GM18868 (cell line): ENCODE measurements around the gene TXNDC17.
A peak's percentile ranks its signal among the peaks of the same experiment; 100 is the strongest.
"Not testable (repeated sequence)": the region's sequence is repeated elsewhere in the genome, so short reads cannot be mapped to it uniquely, and the experiment has no call there.

Experiments
- ATAC-seq: cut with Tn5 transposase; IDR thresholded peaks from one replicate; pipeline ENCODE4 v1.9.1; 2021; ENCODE audit warnings: mild to moderate bottlenecking, moderate library complexity; ENCODE audit not compliant: unreplicated experiment

TXNDC17 gene

DNA sequence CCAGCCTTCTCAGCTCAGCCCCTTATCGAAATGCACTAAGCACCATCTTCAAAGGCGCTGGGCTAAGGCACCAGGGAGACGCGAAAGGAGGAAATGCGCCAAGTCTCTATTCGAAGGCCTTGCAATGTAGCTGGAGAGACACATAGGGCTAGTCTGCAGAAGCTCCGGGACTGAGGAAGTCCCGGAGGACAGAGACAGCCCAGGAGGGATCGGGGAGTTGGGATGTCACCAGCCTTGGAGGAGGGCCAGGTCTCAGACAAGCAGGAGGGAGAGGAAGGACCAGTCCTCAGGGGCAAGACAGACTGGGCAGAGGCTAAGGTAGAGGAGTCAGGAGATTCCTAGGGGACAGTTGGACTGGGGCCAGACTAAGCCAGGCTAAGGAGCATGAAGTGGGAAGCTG, 19.2 kb downstream of the TXNDC17 start:
- no peak for ATAC-seq

DNA sequence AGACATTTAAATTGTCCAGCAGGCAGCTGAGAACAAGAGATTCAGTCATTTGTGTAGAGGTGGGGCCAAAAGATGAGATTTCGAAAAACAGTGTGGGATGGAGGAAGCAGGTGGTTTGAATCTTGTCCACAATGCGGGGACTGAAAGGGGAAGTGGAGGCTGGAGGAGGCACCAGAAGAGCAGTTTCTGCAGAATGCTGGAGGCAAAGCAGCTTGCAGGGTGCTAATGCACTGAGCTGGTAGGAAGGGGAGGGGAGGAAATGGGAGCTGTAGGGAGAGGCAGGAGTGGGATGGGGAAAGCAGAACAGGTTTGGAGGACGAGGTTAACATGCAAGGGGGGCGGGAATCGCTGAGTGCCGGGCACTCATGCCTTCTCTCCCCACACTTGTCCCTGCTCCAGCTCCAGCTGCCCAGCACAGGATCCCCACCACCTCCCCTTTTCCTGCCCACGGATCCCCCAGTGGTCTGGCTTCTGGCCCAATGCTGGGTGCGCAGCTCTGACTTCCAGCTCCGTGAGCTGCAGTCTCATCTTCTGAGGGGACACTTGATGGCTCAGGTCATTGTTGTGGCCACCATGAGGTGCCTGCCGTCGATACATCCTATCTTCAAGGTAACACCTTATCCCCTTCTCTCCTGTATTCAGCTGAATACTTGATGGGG, 20.1 kb downstream of the TXNDC17 start:
- peak; percentile 70 for ATAC-seq

DNA sequence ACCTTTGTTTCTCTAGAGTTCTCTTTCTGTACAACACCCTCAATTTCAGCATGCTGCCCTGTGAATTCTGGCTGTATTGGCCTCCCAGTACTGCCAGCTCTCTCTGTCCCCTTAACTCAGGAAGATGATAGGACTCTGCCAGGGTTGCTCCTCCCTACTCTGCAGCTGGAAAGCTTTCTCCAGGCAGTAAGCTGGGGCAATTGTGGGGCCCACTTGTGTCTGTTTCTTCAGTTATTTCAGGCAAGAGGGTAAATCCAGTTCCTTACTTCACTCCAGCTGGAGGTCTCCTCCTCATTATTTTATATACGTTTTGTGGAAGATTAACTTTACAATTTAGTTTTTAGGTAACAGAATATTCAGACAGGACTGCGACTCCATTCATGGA, 20.6 kb downstream of the TXNDC17 start:
- no peak for ATAC-seq

DNA sequence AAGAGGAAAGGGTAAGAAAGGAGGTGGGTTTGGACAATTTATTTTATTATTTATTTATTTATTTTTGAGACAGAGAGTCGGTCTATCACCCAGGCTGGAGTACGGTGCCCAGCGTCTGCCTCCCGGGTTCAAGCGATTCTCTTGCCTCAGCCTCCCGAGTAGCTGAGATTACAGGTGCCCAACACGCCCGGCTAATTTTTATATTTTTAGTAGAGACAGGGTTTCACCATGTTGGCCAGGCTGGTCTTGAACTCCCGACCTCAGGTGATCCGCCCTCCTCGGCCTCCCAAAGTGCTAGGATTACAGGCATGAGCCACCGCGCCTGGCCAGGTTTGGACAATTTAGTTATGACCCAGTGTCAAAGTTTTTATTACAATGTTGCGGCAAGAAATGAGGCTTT, 22.3 kb downstream of the TXNDC17 start:
- not testable (repeated sequence) for ATAC-seq

DNA sequence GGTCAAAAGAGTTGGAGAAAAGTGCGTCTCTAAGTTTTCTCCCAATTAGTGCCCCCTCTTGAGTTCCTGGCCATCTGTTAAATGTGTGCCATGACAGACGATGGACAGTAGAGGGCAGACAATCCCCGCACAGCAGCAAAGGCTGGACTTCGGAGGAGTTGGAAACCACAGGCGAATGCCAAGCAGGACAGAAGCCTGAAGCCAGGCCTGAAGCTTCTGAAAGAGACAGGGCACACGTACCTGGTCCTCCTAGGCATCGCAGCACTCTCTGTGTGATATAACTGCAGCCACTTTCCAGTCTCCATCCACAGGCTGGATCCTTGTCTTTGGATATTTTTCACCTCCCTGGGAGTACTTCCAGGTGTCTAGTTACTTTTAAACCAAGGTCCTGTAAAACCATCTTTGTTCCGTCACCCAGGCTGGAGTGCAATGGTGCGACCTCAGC, 25.2 kb downstream of the TXNDC17 start:
- no peak for ATAC-seq

DNA sequence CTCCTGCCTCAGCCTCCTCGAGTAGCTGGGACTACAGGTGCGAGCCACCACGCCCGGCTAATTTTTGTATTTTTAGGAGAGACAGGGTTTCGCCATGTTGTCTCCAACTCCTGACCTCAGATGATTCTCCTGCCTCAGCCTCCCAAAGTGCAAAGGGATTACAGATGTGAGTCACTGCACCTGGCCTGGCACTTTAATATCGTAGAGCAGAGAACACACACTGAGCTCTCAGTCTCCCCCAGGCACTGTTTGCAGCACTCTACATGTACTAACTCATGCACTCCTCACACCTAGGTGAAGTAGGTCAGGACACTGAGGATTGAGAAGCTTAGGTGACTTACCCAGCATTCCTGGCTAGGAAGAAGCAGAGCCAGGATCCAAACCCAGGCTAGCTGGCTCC, 25.7 kb downstream of the TXNDC17 start:
- no peak for ATAC-seq

DNA sequence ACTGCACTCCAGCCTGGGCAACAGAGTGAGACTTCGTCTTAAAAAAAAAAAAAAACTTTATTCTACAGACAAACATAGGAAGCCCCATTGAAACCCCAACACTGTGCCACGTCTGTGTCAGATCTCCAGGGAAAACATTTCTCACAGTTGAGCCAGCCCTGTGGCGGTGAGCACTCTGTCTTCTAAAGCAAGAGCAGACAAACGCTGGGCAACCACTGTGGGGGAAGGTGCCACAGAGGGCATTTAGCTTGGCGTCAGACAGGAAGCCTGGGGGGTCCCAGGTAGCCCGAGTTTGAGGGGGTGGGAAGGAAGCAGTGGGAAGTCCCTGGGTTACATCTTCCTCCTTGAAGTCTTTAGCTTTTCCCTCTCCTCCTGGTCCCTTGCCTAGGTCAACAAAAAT, 26.7 kb downstream of the TXNDC17 start:
- no peak for ATAC-seq

DNA sequence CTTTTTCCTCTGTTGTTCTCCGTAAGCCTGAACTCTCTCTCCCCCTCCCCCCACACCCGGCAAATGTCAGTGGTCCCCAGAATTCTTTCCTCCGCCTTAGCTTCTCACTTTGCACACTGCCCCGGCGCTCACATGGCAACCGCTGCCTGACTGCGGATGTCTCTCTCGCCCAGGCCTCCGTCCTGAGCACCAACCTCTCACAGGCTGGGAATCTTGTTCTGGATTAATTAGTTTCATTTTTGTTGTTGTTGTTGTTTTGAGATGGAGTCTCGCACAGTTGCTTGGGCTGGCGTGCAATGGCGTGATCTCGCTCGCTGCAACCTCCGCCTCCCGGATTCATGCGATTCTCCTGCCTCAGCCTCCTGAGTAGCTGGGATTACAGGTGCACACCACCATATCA, 27.4 kb downstream of the TXNDC17 start:
- no peak for ATAC-seq

DNA sequence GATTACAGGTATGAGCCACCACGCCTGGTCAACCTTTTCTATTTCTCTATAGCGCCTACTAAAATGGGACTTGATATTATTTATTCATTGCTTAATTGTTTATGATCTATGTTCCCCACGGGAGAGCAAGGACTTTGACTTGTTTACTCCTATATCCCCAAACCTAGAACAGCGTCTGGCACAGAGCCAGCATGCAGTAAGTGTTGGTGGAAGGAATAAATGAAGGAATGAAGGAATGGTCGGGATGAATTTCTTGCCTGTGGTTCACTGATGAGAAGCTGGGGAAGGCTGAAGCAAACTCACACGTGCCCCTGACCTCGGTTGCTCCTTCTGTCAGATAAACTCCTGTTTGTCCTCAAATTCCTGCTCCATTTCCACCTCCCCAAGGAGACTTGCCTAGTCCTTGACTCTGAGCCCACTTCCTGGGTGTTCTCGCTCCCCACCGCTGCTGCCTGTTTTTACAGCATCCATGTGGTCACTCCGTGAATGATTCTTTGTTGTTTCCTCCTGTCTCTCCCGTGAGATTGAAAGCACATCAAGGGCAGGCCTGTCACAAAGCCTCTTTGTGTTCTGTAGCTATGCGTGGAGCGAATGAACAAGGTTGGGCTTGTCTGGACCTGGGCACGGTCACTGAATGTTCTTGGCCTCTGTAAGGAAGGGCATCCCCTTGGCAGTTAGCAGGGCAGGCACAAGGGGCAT, 28.0 kb downstream of the TXNDC17 start:
- no peak for ATAC-seq

DNA sequence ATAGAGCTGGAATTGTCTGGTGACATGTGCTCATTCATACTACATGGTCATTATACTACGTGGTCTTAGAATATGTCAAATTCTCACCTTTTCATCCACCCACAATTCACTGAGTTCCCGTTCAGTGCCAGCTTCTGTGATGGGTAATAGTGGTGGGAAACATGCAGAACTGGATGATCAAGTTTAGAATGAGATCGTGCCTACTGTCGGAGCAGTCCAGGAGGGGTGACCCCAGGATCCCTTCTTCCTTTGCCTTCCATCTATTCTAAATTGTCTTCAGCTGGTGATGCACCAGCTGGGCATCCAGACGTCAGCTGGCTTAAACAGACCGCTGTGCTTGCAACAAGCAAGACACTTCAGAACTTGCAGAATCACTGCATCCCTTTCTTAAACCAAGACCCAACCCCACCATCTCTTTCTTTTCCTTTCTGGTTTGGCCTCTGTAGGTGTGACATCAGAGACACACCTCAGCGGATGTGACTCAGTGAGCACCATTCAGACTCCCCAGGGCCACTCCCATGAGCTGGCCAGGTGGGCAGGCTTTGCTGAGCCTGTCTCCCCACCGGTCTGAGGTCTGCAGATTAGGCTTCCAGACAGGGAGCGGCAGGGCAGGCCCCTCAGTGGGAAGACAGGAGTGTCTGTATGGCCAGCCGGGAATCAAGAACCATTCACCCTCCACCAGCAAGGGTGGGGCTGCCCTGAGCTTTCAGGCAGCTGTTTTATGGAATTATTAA, 28.8 kb downstream of the TXNDC17 start:
- no peak for ATAC-seq

DNA sequence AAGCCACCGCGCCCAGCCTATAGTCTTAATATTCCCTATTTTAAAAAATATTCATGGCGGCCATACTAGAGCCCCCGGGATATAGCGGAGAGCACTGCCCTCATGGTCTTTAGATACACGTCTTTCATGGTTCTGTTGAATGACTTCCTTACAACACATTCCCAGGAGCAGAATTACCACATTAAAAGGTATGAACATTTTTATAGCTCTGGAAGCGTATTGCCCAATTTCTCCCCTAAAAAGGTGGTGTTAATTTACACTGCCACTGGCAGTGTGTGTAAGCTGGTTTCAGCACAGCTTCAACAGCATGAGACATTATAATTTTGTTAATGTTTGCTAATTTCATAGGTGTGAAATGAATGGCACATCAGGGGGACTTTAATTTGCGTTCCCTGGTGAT, 29.7 kb downstream of the TXNDC17 start:
- ATAC-seq, result no peak

DNA sequence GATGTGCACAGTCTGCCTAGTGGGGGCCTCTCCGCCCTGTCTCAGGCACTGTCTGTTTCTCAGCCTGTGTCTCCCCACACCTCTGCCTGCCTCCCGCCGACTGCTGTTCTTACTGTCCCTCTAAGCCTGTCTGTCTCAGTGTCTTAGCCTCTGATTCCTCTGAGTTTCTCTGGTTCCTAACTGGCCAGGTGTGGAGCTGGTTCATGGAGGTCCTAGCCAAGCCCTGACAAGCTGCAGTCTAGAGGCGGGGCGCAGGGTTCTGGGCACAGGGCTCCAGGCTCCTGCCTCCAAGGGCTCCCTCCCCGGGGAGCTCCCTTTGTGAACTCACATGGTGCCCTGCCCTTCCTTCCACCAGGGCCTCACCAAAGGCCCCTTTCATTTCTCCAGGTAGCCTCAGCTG, 30.1 kb downstream of the TXNDC17 start:
- no peak for ATAC-seq

DNA sequence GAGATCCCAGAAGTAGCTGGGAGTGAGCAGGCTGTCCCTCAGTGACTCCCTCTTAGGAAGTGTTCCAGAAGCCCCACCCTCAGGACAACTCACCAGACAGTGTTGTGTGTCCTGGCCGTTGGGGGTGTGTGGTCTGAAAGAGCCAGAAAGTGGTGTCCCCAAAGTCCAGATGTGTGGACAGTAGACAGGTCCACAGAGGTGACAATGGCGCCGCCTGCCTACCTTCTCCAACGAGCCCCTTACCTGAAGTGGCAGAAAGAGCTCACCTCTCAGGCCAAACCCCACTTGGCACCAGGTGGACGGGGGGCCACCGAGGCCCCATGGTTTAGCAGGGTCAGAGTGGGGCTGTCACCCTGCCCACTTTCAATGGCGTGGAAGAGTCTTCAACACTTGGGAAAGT, 30.6 kb downstream of the TXNDC17 start:
- ATAC-seq, result no peak

DNA sequence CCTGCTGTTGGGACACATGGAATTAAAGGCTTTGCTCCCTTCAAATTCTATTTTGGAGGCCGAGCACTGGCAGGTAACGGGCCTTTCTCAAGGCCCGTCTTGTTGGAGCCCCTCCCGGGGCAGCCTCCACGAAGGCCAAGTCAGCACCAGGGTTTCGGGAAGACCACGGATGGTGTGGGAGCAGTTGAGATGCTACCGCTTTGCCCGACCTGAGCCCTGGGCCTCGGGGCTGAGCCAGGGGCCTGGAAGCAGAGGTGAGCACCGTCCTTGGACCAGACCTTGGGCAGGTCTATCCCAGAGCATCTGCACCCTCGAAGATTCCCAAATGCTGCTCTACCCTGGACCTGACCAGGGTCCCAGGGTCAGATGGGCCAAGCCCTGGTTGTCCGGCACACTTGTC, 33.7 kb downstream of the TXNDC17 start:
- no peak for ATAC-seq

DNA sequence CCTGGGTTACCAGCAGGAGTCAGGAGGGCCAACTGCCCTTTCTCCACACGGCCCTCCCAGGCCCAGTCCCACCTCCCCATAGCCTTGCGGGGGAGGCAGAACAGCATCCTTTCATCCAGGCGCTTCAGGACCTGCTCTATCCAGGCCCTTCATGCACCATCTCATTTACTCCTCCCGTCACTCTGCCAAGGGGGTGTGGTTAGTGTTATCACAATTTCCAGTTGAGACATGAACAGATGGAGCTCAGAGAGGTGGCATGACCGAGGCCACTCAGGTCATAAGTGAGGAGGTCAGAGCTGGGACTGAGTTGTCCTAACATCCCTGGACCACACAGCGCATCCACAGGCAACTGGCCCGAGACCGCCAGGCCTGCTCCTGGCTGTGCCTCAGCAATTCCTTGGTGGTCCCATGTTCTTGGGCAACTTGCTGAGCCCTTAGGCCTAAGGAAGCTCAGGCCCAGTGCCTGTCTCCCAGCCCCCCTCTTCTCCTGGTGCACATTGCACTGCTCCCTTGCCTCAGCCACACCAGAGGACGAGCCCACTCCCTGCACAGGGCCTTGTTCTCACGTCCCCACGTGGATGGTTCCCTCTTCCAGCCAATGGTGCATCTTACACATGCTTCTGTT, 34.5 kb downstream of the TXNDC17 start:
- no peak for ATAC-seq

DNA sequence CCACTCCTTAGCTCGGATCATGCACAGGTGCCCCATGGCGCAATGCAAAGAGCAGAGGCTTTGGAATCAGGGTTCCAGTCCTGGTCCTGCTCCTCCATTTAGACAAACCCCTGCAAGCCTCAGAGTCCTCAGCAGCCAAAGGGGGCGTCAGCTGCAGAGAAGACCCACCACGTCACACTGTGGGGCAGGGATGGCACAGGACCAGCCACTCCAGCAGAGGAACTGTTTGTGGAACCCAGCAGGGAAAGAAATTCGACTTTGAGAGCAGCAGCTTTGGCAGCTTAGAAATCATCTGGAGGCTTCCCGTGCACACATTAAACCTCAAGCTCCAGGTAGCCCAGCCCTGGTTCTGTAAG, 35.9 kb downstream of the TXNDC17 start:
- ATAC-seq, result no peak

DNA sequence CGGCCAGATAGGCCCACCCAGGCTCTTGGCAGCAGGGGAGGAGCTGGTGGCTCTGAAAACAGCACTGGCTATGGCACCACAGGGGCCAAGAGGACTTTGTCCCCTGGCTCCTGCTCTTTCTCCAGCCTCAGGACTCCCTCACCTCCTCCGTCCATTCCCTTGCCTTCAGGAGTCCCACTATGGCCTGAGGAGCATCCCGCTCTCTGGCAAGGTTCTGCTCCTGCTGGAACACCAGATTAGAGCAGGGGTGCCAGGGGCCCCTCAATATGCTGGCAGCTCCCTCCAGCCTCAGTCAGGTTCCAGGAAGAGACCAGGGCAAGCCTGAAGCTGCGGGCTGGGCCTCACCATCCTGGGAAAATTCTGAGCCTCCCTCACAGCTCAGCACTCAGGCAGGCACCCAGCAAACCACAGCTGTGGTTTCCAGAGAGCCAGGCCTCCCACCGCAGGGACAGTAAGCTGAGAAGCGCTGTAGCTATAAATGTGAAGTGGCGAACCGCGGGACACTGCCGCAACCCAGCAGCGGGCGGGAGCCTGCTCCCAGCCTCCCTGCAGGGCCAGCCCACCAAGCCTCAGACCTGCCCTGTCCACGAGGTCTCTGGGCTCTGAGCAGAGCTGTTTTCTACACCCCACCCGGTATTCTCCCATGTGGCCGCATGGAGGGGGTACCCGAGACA, 36.4 kb downstream of the TXNDC17 start:
- ATAC-seq, result no peak

DNA sequence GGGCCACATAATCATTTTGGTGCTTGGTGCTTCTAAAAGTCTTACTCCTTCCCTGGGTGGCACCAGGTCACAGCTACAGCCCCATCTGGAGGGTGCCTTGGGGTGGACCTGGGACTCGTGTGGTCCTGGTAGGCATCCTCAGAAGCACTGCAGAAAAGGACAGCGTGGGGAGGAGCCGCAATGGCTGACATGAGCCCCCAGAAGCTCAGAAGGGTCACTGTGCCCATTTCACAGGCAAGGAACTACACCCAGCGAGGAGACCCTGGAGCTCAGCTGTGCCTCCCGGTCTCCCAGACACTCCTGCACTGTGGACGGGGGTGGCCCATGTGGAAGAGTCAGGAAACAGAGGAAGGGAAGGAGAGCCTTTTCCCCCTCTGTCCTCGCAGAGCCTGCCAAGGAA, 37.1 kb downstream of the TXNDC17 start:
- no peak for ATAC-seq

DNA sequence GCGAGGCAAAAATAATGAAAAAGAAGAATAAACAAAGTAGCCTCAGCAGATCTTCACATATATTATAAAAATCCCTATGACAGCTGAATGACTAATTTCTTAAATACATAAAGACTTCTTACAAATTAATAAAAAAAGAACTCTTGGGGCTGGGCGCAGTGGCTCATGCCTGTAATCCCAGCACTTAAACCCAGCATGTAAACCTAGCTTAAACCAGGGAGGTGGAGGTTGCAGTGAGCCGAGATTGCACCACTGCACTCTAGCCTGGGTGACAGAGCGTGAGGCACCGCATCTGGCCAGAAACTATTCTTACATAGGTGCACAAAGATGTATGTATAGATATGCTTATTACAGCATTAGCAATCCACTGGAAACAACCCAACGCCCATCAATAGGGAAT, 38.4 kb downstream of the TXNDC17 start:
- no peak for ATAC-seq

DNA sequence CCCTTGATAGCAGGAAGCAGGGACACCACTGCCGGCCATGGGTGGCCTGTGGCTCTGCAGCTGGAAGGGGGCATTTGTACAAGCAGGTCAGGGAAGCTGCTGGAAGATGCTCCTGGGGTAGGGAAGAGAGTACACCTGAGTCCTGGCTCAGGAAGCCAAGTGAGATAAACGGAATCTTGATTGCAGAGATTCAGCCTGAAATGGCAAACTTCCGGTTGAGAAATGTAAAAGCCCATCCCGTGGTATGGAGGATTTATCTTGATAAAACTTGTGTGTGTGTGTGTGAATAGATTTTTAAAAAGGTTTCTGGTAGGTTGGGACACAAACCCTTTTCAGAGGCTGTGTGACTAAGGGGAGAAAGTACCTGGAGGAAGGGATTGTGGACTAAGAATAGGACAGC, 40.3 kb downstream of the TXNDC17 start:
- ATAC-seq, result no peak

DNA sequence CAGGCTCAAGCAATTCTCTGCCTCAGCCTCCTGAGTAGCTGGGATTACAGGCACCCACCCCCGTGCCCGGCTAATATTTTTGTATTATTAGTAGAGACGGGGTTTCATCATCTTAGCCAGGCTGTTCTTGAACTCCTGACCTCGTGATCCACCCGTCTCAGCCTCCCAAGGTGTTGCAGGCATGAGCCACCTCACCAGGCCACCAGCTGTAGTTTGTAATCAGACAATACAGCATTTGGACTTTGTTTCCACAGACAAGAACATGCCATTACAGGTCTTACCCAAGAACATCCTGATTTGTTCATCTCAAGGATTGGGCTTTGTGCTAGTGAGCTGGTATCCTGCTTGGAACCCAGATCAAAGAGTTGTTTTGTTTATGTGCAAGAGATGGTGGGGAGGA, 40.8 kb downstream of the TXNDC17 start:
- no peak for ATAC-seq
